Embryonic facial prominence (tissue), 1 donor: ENCODE data around the gene OVCA2.

ENCODE experiments used
- DNase-seq: peaks from one replicate; pipeline ENCODE4 v3.0.0-alpha.2; 2016; ENCODE audit errors: extremely low spot score

The OVCA2 gene

GRCh38 chr17:2013994-2014317 is 27.9 kb upstream of the OVCA2 start:
- DNase-seq, result no peak

GRCh38 chr17:2015314-2015713 is 26.5 kb upstream of the OVCA2 start:
- no peak for DNase-seq

GRCh38 chr17:2016494-2016893 is 25.3 kb upstream of the OVCA2 start:
- no peak for DNase-seq

DNA sequence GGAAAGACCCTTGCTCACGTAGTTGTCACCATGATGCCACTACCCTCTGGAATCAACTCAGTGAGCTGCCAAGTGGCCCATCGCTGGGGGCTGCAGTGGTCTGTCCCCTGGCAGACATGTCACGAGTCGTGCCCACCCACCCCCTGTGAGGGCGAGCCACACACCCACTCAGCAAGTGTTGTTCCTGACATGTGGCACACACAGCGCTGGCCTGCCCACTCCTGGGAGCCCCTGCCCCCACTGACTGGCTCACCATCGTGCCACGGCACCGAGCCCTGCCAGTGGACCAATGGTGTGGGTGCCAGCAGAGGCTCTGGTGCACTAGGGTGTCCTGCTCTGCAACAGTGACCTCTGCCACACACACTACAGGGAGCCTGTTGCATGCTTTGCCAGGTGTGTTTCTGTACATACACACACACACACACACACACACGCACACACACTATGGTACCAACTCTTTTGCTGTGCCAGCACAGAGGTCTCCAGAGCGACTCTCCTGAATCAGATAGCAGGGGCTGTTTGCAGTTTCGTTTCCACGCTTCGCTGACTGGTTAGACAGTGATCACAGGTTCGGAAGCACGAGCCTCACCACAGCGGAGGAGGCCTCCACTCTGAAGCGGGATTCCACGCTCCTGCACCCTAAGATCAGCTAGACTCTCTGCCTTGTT is 24.4 kb upstream of the OVCA2 start:
- DNase-seq, result no peak

GRCh38 chr17:2018716-2019510 is 22.9 kb upstream of the OVCA2 start:
- DNase-seq, result no peak

GRCh38 chr17:2019723-2020122 is 22.1 kb upstream of the OVCA2 start:
- no peak for DNase-seq

DNA sequence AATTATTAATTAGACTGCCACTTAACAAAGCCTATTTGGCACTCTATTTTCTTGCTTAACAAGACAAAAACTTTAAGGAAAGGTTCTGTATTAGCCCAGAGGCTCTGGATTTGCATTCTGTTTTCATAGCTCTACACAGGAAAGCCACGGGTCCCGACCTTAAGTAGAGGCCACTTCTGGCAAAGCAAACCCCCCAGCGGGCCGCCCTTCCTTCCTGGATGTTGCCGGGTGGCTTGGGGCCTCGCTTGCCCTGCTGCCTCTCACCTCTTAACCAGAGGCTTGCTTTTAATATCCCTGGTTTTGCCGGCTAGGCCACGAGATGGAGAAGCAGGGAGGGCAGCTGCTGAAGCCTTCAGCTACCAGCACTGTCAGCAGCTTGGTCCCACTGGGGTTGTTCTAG is 21.1 kb upstream of the OVCA2 start:
- no peak for DNase-seq

- DNase-seq, result no peak
Observed at GRCh38 chr17:2022647-2023240, 19.1 kb upstream of the OVCA2 start.

GRCh38 chr17:2023256-2023655 is 18.6 kb upstream of the OVCA2 start:
- DNase-seq, result no peak

- DNase-seq, result no peak
Observed at GRCh38 chr17:2023692-2024571, 17.9 kb upstream of the OVCA2 start.

GRCh38 chr17:2024572-2025219 is 17.1 kb upstream of the OVCA2 start:
- DNase-seq, result no peak

DNA sequence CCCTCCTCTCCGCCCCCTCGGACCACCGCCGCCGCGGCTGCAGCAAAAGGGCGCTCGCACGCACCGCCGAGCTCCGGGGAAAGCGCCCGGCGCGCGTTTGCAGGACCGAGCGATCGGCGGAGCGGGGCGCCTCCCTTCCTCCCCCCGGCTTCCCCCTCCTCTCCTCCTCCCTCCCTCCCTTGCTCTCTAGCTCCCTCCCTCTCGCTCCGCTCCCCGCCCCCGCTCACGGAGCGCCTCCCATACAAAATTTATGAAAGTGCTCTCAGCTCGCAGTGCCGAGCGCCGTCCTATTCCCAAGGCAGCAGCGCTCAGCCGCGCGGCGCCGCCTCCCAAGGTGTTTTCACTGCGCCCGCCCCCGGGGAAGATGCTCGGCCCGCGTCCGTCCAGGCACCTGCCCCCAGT is 16.6 kb upstream of the OVCA2 start, which contains the start of gene RTN4RL1:
Gene RTN4RL1, minus strand, starts transcription at position 115 of the 402 bp plus-strand sequence. CDS start 469 bp downstream, outside the sequence.
- peak; percentile 41 for DNase-seq

DNA sequence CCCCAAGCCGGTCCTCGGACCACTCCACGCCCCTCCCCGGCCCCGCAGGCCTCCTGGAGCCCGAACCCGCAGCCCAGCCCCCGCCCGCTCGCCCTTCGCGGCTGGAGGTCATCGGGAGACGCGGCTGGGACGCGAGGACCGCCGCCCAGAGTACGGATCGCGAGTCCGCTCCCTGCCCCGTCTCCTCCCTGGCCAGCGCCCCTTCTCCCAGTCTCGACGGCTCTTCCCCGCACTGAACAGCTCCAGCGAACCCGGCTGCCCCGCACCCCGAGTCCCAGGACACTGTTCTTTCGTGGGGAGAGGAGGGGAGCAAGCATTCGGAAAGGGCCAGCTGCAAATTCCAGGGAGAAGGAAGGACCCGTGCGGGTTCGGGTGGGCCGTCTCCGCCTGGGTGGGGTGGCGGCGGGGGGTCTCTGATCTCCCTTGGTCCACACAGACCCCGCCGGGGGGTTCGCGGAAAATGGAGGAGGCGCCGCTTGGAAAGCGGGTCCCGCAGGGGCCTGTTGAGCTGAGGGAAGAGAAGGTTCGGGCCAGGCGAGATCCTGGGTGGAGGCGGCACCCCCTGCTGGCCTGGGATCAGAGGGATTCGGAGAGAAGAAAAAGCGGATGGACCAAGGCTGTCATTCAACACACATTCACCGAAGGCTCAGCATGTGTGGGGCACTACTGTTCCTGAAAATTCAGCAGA is 16.1 kb upstream of the OVCA2 start:
- DNase-seq, result no peak

- DNase-seq, result no peak
Observed at GRCh38 chr17:2027528-2028233, 14.1 kb upstream of the OVCA2 start.

- DNase-seq, result no peak
Observed at GRCh38 chr17:2028234-2028614, 13.6 kb upstream of the OVCA2 start.

DNA sequence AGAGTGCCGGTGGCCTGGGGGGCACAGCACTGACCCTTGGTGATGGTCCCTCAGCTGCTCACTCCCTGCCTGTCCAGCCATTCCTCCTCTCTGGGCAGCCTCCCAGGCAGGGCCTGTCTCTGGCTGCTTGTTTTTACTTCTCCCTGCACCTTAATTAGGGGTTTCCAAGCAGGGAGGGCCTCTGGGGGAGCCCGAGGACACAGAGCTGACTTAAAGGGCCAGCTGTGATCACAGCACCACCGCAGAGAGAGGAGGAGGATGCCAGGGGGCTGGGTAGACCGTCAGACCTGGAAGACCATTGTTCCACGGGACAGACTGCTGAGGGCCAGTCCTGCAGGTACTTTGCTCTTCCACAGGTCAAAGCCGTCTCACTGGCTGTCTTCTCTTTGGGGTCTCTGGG is 13.1 kb upstream of the OVCA2 start:
- DNase-seq, result no peak

DNA sequence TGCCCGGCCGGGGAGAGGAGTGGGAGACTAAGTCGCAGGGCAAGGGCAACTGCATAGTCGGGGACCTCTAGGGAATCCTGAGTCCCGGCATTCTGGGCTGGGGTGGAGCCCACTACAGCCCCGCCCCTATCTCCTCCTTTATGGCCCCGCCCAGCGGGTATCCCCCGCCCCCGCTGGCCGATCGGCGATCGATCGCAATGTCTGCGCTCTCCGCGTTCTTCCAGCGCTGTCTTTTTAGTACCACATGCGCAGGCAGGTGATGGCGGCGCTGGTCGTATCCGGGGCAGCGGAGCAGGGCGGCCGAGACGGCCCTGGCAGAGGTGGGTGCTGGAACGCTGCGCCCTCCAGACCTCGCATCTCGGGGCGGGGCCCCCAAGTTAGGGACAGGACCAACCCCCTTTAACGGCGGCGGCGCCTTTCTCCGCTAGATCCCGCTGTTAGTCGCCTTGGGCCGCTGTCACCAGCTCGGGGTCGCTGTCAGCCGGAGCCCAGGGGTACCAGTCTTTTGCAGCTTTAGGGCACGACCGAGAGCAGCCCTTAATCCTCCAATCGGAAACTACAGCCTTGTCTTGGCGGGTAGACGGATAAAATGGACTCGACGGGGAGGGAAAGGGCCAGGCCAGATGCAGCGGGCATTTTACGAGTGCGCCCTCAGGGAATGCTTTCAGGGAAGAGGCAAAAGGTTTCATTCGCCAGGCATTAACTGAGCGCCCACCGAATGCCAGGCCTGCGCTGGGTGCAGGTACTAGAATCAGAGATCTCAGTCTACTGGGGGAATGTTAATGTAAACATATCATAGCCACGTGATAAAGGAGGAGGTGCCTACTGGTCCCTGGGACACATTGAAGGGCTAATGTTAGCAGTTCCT is 11.7 kb upstream of the OVCA2 start, which contains the start of gene DPH1:
Gene DPH1, plus strand, starts transcription at position 243 of the 868 bp plus-strand sequence. Its CDS starts 17 bp downstream, at position 260.
- DNase-seq, result peak; percentile 82

DNA sequence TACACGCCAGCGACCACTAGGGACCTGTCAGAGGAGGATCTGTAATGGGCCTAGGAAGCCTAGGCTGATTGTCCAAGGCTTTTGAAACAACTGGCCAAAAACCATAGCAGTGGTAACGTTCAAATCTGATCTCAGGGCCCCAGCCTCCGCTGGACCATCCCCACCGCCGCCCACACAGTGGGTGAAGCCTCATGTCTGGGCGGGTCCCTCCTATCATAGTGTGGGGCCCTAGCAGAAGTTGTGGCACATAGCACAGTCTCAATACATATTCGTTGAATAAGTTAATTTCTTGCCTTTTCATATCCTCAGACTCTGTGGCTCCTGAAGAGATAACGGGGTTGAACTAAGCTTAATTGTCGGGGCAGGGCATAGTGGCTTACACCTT is 11.1 kb upstream of the OVCA2 start:
- no peak for DNase-seq

GRCh38 chr17:2033153-2033552 is 8.7 kb upstream of the OVCA2 start:
- DNase-seq, result no peak
